K562 (cell line): Measurements from ENCODE around the gene ATPAF2.

Experiments used
- CBX5 ChIP-seq: IDR thresholded peaks from 2 replicates; pipeline ENCODE4 v1.6.1; 2014; ENCODE audit warnings: low read depth, borderline replicate concordance
- CTCF ChIP-seq, 3 experiments: IDR thresholded peaks in 2 of 3; conservative IDR thresholded peaks in 1 of 3; 2 replicates each; pipeline ENCODE4 v1.5.1; 2011 to 2012; ENCODE audit warnings: low read length in 3 of 3, mild to moderate bottlenecking in 3 of 3, control low read depth in 2 of 3, improper control_type of control experiment in 1 of 3, inconsistent platforms in 1 of 3, low read depth in 1 of 3, mixed read lengths in 1 of 3, moderate library complexity in 1 of 3; ENCODE audit not compliant: insufficient read depth in 2 of 3
- E4F1 ChIP-seq: fragments of 250-450 bp; sonication (Bioruptor Pico); IDR thresholded peaks from 2 replicates; pipeline ENCODE4 v1.5.0; 2021; ENCODE audit warnings: mild to moderate bottlenecking, borderline replicate concordance
- ELF2 ChIP-seq: fragments of 250-450 bp; sonication (Bioruptor Pico); IDR thresholded peaks from 2 replicates; pipeline ENCODE4 v1.5.0; 2021; ENCODE audit warnings: mild to moderate bottlenecking
- POLR2AphosphoS5 ChIP-seq: IDR thresholded peaks from 2 replicates; pipeline ENCODE4 v1.6.1; 2011; ENCODE audit warnings: mild to moderate bottlenecking, low read depth, low read length, moderate library complexity; ENCODE audit not compliant: control insufficient read depth, insufficient read depth
- RBM39 ChIP-seq: fragments of 200-400 bp; formaldehyde crosslinking; optimal IDR thresholded peaks from 2 replicates; pipeline ENCODE3; 2018; ENCODE audit warnings: low read depth, low read length
- SNRNP70 ChIP-seq: fragments of 200-400 bp; formaldehyde crosslinking; optimal IDR thresholded peaks from 2 replicates; pipeline ENCODE3; 2017; ENCODE audit warnings: low read depth, low read length
- SP2 ChIP-seq: IDR thresholded peaks from 2 replicates; pipeline ENCODE4 v1.6.1; 2011; ENCODE audit warnings: mild to moderate bottlenecking, low read depth, low read length, moderate library complexity; ENCODE audit not compliant: poor library complexity, severe bottlenecking; ENCODE audit errors: extremely low read depth
- ZBTB8A ChIP-seq: fragments of 450-650 bp; IDR thresholded peaks from 2 replicates; pipeline ENCODE4 v1.6.1; 2018; ENCODE audit warnings: mild to moderate bottlenecking, moderate library complexity; ENCODE audit not compliant: partially characterized antibody
- ZNF121 ChIP-seq: sonication (generic); formaldehyde crosslinking; conservative IDR thresholded peaks from 2 replicates; pipeline ENCODE4 v1.8.0; 2022; ENCODE audit warnings: missing genetic modification reagents
- ZNF174 ChIP-seq: fragments of 250-450 bp; sonication (Bioruptor Pico); IDR thresholded peaks from 2 replicates; pipeline ENCODE4 v1.4.0; 2020; ENCODE audit warnings: mild to moderate bottlenecking
- ZSCAN29 ChIP-seq: fragments of 450-650 bp; IDR thresholded peaks from 2 replicates; pipeline ENCODE4 v1.6.1; 2017
- TF ChIP-seq, protein P1 (sequence below): fragments of 250-450 bp; sonication (Bioruptor Pico); IDR thresholded peaks from 2 replicates; pipeline ENCODE4 v1.5.0; 2021
- TF ChIP-seq, protein P2 (sequence below): fragments of 450-650 bp; IDR thresholded peaks from 2 replicates; pipeline ENCODE4 v1.6.1; 2018; ENCODE audit not compliant: partially characterized antibody

DNA sequence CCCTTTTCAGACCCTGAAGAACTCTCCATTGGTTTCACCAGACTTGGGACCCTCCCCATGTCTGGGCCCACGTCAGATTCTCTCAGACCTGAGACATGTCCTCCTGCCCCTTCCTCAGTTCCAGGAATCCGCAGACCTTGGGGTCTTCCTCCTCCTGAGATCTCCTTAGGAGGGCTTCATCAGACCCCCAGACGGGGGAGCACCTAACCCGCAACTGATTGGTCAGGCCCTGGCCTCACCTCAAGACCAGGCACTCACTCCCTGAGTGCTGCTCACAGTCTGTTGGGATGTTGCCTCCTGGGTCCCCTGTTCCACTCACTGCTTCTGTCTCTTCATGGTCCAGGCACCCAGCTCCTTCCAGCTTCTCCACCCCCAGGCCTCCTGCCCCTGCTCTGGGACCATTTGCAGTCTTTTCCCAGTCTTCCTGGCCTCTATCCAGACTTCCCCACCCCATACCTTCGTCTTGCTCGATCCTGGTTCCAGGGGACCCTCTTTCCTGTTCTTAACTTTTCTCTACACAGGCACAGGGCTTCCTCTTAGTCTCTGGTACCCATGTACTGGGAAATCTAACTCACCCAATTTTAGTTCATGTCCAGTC is 1.4 kb upstream of the ATPAF2 start:
- TF ChIP-seq ZNF174 (CRISPR knock-in tag) (no peak), SP2 (no peak), CTCF (IDR thresholded peaks at IDR 0.05 in 2 of 3, conservative IDR thresholded peaks at IDR 0.05 in 1 of 3; ENCODE audit: insufficient read depth in 2 of 3, low read depth in 1 of 3, low read length in 3 of 3) (no peak), RBM39 (no peak), ELF2 (CRISPR knock-in tag) (no peak), CBX5 (no peak), POLR2AphosphoS5 (no peak), ZNF121 (CRISPR knock-in tag) (no peak), SNRNP70 (no peak), ZBTB8A (no peak), E4F1 (CRISPR knock-in tag) (no peak), ZSCAN29 (no peak)
- TF ChIP-seq, protein P1, sequence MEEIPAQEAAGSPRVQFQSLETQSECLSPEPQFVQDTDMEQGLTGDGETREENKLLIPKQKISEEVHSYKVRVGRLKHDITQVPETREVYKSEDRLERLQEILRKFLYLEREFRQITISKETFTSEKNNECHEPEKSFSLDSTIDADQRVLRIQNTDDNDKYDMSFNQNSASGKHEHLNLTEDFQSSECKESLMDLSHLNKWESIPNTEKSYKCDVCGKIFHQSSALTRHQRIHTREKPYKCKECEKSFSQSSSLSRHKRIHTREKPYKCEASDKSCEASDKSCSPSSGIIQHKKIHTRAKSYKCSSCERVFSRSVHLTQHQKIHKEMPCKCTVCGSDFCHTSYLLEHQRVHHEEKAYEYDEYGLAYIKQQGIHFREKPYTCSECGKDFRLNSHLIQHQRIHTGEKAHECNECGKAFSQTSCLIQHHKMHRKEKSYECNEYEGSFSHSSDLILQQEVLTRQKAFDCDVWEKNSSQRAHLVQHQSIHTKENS: no peak
- TF ChIP-seq, protein P2, sequence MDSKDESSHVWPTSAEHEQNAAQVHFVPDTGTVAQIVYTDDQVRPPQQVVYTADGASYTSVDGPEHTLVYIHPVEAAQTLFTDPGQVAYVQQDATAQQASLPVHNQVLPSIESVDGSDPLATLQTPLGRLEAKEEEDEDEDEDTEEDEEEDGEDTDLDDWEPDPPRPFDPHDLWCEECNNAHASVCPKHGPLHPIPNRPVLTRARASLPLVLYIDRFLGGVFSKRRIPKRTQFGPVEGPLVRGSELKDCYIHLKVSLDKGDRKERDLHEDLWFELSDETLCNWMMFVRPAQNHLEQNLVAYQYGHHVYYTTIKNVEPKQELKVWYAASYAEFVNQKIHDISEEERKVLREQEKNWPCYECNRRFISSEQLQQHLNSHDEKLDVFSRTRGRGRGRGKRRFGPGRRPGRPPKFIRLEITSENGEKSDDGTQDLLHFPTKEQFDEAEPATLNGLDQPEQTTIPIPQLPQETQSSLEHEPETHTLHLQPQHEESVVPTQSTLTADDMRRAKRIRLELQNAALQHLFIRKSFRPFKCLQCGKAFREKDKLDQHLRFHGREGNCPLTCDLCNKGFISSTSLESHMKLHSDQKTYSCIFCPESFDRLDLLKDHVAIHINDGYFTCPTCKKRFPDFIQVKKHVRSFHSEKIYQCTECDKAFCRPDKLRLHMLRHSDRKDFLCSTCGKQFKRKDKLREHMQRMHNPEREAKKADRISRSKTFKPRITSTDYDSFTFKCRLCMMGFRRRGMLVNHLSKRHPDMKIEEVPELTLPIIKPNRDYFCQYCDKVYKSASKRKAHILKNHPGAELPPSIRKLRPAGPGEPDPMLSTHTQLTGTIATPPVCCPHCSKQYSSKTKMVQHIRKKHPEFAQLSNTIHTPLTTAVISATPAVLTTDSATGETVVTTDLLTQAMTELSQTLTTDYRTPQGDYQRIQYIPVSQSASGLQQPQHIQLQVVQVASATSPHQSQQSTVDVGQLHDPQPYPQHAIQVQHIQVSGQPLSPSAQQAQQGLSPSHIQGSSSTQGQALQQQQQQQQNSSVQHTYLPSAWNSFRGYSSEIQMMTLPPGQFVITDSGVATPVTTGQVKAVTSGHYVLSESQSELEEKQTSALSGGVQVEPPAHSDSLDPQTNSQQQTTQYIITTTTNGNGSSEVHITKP: no peak
